ENCODE data around the gene CUL9.

DNA sequence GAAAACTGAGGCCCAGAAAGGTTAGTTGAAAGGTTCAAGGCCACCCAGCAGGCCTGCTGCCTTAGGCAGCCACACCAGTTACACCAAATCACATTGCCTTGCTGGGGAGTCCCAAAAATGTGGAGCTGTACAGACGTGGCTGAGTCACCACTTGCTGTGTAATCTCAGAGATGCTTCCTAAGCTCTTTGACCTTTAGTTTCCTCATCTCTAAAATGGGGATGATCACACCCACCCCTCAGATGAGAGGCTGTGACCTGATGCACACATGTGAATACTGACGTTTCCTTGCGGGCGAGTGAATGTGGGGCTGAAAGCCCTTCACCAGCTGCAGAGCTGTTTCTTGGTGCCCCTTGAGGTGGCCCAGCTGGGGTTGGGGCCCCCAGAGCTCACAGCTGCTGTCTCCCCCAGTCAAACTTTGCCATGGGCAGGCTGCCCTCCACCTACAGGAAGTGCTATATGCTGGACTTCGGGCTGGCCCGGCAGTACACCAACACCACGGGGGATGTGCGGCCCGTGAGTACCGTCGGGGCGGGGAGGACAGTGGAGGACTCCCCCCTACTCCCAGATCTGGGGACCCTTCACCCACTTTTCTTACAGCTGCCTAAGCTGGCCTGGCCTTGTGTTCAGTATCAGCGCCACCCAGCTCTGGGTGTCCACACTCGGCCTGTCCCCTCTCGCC lies 72.3 kb downstream of the CUL9 start:
- TF ChIP-seq, protein P1, sequence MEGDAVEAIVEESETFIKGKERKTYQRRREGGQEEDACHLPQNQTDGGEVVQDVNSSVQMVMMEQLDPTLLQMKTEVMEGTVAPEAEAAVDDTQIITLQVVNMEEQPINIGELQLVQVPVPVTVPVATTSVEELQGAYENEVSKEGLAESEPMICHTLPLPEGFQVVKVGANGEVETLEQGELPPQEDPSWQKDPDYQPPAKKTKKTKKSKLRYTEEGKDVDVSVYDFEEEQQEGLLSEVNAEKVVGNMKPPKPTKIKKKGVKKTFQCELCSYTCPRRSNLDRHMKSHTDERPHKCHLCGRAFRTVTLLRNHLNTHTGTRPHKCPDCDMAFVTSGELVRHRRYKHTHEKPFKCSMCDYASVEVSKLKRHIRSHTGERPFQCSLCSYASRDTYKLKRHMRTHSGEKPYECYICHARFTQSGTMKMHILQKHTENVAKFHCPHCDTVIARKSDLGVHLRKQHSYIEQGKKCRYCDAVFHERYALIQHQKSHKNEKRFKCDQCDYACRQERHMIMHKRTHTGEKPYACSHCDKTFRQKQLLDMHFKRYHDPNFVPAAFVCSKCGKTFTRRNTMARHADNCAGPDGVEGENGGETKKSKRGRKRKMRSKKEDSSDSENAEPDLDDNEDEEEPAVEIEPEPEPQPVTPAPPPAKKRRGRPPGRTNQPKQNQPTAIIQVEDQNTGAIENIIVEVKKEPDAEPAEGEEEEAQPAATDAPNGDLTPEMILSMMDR (conservative IDR thresholded peaks at IDR 0.05; ENCODE audit: low read depth in 2 of 2): no peak
- TF ChIP-seq EZH2 (IDR thresholded peaks at IDR 0.05; ENCODE audit: low read depth, unreplicated experiment): no peak
- TF ChIP-seq POLR2AphosphoS5 (IDR thresholded peaks at IDR 0.05; ENCODE audit: low read depth): no peak
- no peak for TF ChIP-seq EZH2phosphoT487 (IDR thresholded peaks at IDR 0.05; ENCODE audit: unreplicated experiment)
- no peak for TF ChIP-seq JUNB (IDR thresholded peaks at IDR 0.05; ENCODE audit: unreplicated experiment)
- TF ChIP-seq, protein P2, sequence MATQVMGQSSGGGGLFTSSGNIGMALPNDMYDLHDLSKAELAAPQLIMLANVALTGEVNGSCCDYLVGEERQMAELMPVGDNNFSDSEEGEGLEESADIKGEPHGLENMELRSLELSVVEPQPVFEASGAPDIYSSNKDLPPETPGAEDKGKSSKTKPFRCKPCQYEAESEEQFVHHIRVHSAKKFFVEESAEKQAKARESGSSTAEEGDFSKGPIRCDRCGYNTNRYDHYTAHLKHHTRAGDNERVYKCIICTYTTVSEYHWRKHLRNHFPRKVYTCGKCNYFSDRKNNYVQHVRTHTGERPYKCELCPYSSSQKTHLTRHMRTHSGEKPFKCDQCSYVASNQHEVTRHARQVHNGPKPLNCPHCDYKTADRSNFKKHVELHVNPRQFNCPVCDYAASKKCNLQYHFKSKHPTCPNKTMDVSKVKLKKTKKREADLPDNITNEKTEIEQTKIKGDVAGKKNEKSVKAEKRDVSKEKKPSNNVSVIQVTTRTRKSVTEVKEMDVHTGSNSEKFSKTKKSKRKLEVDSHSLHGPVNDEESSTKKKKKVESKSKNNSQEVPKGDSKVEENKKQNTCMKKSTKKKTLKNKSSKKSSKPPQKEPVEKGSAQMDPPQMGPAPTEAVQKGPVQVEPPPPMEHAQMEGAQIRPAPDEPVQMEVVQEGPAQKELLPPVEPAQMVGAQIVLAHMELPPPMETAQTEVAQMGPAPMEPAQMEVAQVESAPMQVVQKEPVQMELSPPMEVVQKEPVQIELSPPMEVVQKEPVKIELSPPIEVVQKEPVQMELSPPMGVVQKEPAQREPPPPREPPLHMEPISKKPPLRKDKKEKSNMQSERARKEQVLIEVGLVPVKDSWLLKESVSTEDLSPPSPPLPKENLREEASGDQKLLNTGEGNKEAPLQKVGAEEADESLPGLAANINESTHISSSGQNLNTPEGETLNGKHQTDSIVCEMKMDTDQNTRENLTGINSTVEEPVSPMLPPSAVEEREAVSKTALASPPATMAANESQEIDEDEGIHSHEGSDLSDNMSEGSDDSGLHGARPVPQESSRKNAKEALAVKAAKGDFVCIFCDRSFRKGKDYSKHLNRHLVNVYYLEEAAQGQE (IDR thresholded peaks at IDR 0.05; ENCODE audit: unreplicated experiment): no peak
- no peak for TF ChIP-seq CREB1 (CRISPR knock-in tag; IDR thresholded peaks at IDR 0.05; ENCODE audit: low read depth)
- no peak for TF ChIP-seq ZNF114 (CRISPR knock-in tag; IDR thresholded peaks at IDR 0.05)
- TF ChIP-seq, protein P3, sequence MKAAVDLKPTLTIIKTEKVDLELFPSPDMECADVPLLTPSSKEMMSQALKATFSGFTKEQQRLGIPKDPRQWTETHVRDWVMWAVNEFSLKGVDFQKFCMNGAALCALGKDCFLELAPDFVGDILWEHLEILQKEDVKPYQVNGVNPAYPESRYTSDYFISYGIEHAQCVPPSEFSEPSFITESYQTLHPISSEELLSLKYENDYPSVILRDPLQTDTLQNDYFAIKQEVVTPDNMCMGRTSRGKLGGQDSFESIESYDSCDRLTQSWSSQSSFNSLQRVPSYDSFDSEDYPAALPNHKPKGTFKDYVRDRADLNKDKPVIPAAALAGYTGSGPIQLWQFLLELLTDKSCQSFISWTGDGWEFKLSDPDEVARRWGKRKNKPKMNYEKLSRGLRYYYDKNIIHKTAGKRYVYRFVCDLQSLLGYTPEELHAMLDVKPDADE (IDR thresholded peaks at IDR 0.05): no peak
- TF ChIP-seq ZNF331 (CRISPR knock-in tag; IDR thresholded peaks at IDR 0.05; ENCODE audit: low read depth): no peak
- no peak for TF ChIP-seq NANOG (IDR thresholded peaks at IDR 0.05; ENCODE audit: borderline replicate concordance)
